A673 (cell line): ENCODE results near the gene MDM2. TPM values are rescaled to one million over a fixed set of nuclear protein-coding genes. Genes with fewer than 3 reads are reported as not detected.
"Not testable (repeated sequence)": the region's sequence is repeated elsewhere in the genome, so short reads cannot be mapped to it uniquely, and the experiment has no call there.

Experiments used
- BruUV-seq: library from RNA; stranded (reverse); fragments of 400-500 nt; replicated peaks from 2 replicates; lab custom pipeline; 2021; lab: Mats Ljungman, UMichigan
- CTCF ChIA-PET: fragments of 300-600 bp; sonication (Branson Sonifier 250); formaldehyde crosslinking; loops from one replicate; lab custom pipeline; 2022; ENCODE audit warnings: antibody characterized with exemption; lab: Charles Lee
- POLR2A ChIA-PET: fragments of 300-600 bp; sonication (Branson Sonifier 250); formaldehyde crosslinking; loops from one replicate; lab custom pipeline; 2022; ENCODE audit warnings: antibody characterized with exemption; ENCODE audit not compliant: low non-redundant PET; lab: Charles Lee
- DNase-seq: peaks from one replicate; pipeline ENCODE4 v3.0.0-alpha.2; 2015; ENCODE audit warnings: low spot score
- H3K27ac ChIP-seq: fragments of 200-600 bp; sonication (generic); 2 replicates; pipeline ENCODE4 v1.5.1; 2016; ENCODE audit warnings: mixed run types, low read depth, mild to moderate bottlenecking, mixed read lengths, antibody characterized with exemption, low read length; ENCODE audit not compliant: poor library complexity, severe bottlenecking
- H3K27me3 ChIP-seq: fragments of 200-600 bp; sonication (generic); replicated peaks from 2 replicates; pipeline ENCODE4 v1.6.1; 2017; ENCODE audit warnings: mixed run types, low read depth, mild to moderate bottlenecking, mixed read lengths, antibody characterized with exemption, low read length; ENCODE audit not compliant: insufficient read depth, poor library complexity
- H3K36me3 ChIP-seq: fragments of 200-600 bp; sonication (generic); 2 replicates; pipeline ENCODE4 v1.6.1; 2016; ENCODE audit warnings: mixed run types, mild to moderate bottlenecking, mixed read lengths, antibody characterized with exemption, low read length; ENCODE audit not compliant: insufficient read depth, poor library complexity, severe bottlenecking
- H3K4me1 ChIP-seq: fragments of 200-600 bp; sonication (generic); 2 replicates; pipeline ENCODE4 v1.6.1; 2017; ENCODE audit warnings: mixed run types, mild to moderate bottlenecking, mixed read lengths, antibody characterized with exemption, low read length; ENCODE audit not compliant: insufficient read depth, poor library complexity, severe bottlenecking
- H3K4me3 ChIP-seq: fragments of 200-600 bp; sonication (generic); 2 replicates; pipeline ENCODE4 v1.5.1; 2016; ENCODE audit warnings: low read depth, mixed run types, mild to moderate bottlenecking, mixed read lengths, low read length; ENCODE audit not compliant: poor library complexity, severe bottlenecking
- H3K9me3 ChIP-seq: fragments of 200-600 bp; sonication (generic); 2 replicates; pipeline ENCODE4 v1.6.1; 2016; ENCODE audit warnings: mixed run types, low read depth, mild to moderate bottlenecking, mixed read lengths, antibody characterized with exemption, low read length; ENCODE audit not compliant: poor library complexity, severe bottlenecking
- EZH2 ChIP-seq: fragments of 200-600 bp; sonication (generic); IDR thresholded peaks from 2 replicates; pipeline ENCODE4 v1.6.1; 2017; ENCODE audit warnings: borderline replicate concordance, low read depth, mild to moderate bottlenecking, mixed read lengths, antibody characterized with exemption, low read length; ENCODE audit not compliant: poor library complexity, severe bottlenecking
- intact Hi-C: fragments of 100-400 bp; cut with micrococcal nuclease; formaldehyde crosslinking; loops from one replicate; pipeline ENCODE4 v1.10.0; 2022; ENCODE audit not compliant: unreplicated experiment
- total RNA-seq: library from RNA; stranded (reverse); gene quantifications from 2 replicates; pipeline ENCODE4 v1.2.3, GENCODE V29; 2021
- TF ChIP-seq, protein P1 (sequence below): fragments of 300-800, 200-600 bp; sonication (generic); conservative IDR thresholded peaks from 2 replicates; pipeline ENCODE4 v1.5.1; 2017; ENCODE audit warnings: low read depth, mild to moderate bottlenecking, antibody characterized with exemption, low read length, moderate library complexity, mixed read lengths

The MDM2 gene
- total RNA-seq, 1 experiment from 2014 or later: 149 TPM

DNA sequence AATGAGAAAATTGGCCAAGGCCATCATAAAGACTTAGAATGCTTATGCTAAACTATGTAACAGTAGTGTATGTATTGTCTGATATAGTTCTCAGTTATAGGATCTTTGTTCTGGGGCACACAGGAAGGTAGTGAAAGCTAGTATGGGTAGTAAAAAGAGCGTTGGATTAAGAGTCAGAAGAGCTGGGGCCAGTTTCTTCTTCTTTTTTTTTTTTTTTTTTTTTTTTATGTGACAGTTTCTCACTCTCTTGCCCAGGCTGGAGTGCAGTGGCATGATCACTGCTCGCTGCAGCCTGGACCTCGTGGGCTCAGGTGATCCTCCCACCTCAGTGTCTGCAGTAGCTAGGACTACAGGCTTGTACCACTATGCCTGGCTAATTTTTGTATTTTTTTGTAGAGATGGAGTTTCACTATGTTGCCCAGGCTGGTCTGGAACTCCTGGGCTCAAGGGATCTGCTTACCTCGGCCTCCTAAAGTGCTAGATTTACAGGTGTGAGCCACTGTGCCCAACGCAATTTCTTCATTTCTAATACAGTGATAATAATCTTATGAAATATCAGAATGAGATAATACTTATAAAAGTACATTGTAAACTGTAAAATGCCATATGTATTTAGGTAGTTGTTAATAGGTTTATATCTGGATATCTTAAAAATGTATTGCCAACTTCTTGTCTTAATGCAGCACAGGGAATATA, 7.4 kb downstream of the MDM2 start:
- intact Hi-C loops: no loop called here
- no peak overlapping the region for H3K4me3 ChIP-seq
- TF ChIP-seq, protein P1, sequence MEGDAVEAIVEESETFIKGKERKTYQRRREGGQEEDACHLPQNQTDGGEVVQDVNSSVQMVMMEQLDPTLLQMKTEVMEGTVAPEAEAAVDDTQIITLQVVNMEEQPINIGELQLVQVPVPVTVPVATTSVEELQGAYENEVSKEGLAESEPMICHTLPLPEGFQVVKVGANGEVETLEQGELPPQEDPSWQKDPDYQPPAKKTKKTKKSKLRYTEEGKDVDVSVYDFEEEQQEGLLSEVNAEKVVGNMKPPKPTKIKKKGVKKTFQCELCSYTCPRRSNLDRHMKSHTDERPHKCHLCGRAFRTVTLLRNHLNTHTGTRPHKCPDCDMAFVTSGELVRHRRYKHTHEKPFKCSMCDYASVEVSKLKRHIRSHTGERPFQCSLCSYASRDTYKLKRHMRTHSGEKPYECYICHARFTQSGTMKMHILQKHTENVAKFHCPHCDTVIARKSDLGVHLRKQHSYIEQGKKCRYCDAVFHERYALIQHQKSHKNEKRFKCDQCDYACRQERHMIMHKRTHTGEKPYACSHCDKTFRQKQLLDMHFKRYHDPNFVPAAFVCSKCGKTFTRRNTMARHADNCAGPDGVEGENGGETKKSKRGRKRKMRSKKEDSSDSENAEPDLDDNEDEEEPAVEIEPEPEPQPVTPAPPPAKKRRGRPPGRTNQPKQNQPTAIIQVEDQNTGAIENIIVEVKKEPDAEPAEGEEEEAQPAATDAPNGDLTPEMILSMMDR: no peak
- TF ChIP-seq EZH2: no peak

DNA sequence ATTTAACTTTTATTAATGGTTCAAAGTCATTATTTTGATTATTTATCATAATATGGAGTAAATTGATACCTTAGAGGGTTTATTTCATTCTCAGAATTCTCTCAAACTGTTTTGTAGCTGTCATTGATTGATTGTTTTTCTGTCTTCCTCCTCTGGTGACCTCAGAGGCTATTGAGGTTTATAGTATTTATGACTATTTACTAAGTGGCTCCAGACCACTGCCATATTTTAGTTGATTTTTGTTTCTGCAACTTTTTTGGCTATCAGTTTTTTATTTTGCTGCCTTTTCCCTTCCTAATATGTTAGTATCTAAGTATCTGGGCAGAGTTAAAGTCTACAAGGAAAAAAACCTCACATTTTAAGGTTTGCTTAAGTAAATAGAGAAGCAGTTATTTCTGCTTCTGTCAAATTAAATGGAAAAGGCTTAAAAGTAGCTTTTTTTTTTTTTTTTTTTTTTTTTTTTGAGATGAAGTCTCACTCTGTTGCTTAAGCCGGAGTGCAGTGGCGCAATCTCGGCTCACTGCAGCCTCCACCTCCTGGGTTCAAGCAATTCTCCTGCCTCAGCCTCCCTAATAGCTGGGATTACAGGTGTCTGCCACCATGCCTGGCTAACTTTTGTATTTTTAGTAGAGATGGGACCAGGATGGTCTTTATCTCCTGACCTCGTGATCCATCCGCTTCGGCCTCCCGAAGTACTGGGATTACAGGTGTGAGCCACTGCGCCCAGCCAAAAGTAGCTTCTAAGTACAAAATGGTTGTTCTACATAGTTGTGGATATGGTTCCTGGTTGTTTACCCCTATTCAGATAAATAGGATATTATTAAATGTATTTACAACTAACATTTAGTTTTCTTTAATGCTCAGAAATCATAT, 8.2 kb downstream of the MDM2 start:
- H3K27ac ChIP-seq: no peak overlapping the region
- BruUV-seq: no TSS peak
- ChIA-PET CTCF (no interaction called here), POLR2A (no interaction called here)
- TF ChIP-seq EZH2: no peak
- TF ChIP-seq, protein P1: no peak
- H3K27me3 ChIP-seq: no peaks in the 10 kb centered on the region
- no peaks in the 10 kb centered on the region for H3K4me1 ChIP-seq
- no peak overlapping the region for H3K4me3 ChIP-seq
- H3K9me3 ChIP-seq: no peaks in the 10 kb centered on the region
- peaks cover 90% of the 10 kb centered on the region for H3K36me3 ChIP-seq
- no peak for DNase-seq
- intact Hi-C loops: no loop called here

More for the DNA sequence above, 7.4 kb downstream of the MDM2 start:
- Histone ChIP-seq H3K36me3 (peaks cover 90% of the 10 kb centered on the region), H3K27me3 (no peaks in the 10 kb centered on the region), H3K27ac (no peak overlapping the region), H3K9me3 (no peaks in the 10 kb centered on the region), H3K4me1 (no peaks in the 10 kb centered on the region)
- DNase-seq: no peak
- CTCF ChIA-PET: no interaction called here
- POLR2A ChIA-PET: interaction anchor here (0.6 to 0.7 kb wide), 2 partner anchors 19 to 30 kb away, joined by 5 to 13 read pairs; no protein-coding TSS in a partner anchor
- BruUV-seq: no TSS peak

DNA sequence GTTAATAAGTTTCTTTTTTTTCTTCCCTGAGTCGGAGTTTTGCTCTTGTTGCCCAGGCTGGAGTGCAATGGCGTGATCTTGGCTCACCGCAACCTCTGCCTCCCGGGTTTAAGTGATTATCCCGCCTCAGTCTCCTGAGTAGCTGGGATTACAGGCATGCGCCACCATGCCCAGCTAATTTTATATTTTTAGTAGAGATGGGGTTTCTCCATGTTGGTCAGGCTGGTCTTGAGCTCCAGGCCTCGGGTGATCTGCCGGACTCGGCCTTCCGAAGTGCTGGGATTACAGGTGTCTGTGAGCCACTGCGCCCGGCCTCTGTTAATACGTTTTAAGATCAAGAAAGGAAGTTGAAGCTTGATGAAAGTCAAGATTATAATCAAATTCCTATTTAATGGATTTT, 11.5 kb downstream of the MDM2 start:
- intact Hi-C loops, H3K4me3 ChIP-seq, CTCF ChIA-PET, H3K9me3 ChIP-seq, H3K27me3 ChIP-seq, BruUV-seq, DNase-seq, H3K27ac ChIP-seq, H3K4me1 ChIP-seq: not testable (repeated sequence)
- POLR2A ChIA-PET: interaction anchor here (0.5 kb wide), 1 partner anchor 8 kb away, joined by 4 read pairs; no protein-coding TSS in a partner anchor
- peaks cover 87% of the 10 kb centered on the region for H3K36me3 ChIP-seq
